GM12874 (cell line): Measurements from ENCODE around the gene PGPEP1.

Experiments
- TF ChIP-seq, protein P1 (sequence below): IDR thresholded peaks from 2 replicates; pipeline ENCODE4 v1.5.1; 2011; ENCODE audit warnings: low read depth, mild to moderate bottlenecking, control low read depth, low read length, moderate library complexity; ENCODE audit not compliant: insufficient read depth

The PGPEP1 gene

DNA sequence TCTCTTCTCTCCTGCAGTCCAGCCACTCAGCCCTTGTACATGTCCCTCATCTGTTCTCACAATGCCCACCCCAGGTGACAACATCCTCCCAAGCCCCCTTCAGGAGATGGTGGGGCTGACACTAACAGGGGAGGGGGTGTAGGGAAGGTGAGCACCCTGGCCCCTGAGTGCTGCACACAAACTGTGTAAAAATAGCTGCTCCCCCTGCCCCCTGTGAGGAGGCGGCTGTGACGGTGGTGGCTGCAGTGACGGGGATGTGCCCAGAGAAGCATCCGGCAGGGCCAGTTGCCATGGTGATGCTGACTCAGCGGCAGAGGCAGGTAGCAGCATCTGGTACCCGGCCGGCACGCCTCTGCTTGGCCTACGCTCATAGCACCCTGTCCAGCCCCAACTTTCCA is 45.9 kb upstream of the PGPEP1 start:
- TF ChIP-seq, protein P1, sequence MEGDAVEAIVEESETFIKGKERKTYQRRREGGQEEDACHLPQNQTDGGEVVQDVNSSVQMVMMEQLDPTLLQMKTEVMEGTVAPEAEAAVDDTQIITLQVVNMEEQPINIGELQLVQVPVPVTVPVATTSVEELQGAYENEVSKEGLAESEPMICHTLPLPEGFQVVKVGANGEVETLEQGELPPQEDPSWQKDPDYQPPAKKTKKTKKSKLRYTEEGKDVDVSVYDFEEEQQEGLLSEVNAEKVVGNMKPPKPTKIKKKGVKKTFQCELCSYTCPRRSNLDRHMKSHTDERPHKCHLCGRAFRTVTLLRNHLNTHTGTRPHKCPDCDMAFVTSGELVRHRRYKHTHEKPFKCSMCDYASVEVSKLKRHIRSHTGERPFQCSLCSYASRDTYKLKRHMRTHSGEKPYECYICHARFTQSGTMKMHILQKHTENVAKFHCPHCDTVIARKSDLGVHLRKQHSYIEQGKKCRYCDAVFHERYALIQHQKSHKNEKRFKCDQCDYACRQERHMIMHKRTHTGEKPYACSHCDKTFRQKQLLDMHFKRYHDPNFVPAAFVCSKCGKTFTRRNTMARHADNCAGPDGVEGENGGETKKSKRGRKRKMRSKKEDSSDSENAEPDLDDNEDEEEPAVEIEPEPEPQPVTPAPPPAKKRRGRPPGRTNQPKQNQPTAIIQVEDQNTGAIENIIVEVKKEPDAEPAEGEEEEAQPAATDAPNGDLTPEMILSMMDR, result no peak

DNA sequence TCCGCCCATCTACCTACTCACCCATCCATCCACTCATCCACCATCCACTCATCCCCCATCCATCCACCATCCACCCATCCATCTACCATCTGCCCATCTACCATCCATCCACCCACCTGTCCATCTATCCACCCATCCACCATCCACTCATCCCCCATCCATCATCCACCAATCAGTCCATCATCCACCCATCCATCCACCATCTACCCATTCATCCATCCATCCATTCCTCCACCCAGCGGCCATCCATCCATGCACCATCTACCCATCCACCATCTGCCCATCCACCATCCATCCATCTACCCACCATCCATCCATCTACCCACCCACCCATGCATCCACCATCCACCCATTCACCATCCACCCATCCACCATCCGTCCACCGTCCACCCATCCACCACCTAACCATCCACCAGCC is 45.4 kb upstream of the PGPEP1 start:
- TF ChIP-seq, protein P1, result no peak

DNA sequence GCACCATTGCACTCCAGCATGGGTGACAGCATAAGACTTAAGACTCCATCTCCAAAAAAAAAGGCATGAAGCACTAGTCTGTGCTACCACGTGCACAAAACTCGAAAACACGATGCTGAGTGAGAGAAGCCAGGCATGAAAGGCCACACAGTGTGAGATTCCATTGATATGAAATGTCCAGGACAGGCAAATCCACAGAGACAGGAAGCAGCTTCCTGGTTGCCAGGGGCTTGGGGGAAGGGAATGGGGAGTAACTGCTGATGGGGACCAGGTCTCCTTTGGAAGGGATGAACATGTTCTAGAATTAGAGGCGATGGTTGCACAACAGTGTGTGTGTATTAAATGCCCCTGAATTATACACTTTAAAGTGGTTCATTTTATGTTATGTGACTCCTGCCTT is 43.1 kb upstream of the PGPEP1 start:
- TF ChIP-seq, protein P1, result no peak

DNA sequence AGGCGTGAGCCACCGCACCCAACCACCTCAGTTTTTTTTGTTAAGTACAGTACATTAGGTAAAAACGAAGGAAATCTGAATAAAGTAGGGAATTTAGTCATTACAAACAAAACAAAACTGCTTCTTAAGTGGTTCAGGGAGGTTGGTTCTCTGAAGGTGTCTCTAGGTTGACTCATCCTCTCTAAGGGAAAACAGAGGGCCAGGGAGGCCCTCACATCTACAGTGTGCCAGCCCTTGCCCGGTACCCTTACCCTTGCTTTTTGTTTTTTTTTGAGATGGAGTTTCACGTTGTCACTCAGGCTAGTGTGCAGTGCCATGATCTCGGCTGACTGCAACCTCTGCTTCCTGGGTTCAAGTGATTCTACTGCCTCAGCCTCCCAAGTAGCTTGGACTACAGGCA is 41.8 kb upstream of the PGPEP1 start:
- TF ChIP-seq, protein P1, result no peak

DNA sequence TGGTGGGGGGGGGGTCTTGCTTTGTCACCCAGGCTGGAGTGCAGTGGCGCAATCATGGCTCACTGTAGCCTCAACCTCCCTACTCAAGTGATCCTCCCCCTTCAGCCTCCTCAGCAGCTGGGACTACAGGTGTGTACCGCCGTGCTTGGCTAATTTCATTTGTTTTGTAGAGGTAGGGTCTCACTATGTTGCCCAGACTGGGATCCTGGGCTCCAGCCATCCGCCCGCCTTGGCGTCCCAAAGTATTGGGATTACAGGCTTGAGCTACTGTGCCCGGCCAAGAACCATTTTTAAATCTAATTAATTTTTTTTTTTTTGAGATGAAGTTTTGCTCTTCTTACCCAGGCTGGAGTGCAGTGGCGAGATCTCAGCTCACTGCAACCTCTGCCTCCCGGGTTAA is 40.7 kb upstream of the PGPEP1 start:
- TF ChIP-seq, protein P1, result no peak

DNA sequence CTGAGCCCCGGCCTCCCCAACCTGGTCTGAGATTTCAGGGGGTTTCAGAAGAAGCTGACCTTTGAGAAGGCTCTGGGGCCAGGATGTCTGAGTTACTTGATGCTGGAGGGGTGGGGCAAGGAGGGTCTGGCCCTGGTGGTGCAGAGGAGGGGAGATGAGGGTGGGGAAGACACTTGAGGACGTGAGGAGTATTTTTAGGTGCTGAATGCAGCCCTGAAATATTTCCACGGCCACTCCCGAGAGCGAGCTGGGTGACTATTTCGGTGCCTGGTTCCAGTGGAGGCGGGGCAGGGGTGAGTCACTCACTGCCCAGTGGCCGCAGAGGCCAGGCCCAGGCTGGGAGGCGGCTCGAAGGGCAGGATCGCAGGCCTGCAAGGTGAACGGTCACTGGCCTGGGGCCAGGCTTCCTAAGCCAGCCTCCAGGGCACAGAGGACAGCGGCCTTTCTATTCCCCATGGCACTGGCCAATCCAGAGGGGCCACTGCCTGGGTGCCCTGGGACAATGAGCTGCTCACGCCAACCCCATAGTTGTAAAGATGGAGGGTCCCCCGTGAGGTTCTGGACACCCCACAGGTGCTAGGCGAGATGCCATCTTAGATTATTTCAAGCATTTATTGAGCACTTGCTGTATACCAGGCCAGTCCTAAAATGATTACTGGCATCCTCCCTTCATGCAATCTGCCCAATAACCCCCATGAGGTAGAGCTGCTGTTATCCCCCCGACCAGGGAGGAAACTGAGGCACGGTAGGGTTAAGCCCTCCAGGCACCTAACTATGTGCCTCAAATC is 39.3 kb upstream of the PGPEP1 start:
- TF ChIP-seq, protein P1, result no peak

DNA sequence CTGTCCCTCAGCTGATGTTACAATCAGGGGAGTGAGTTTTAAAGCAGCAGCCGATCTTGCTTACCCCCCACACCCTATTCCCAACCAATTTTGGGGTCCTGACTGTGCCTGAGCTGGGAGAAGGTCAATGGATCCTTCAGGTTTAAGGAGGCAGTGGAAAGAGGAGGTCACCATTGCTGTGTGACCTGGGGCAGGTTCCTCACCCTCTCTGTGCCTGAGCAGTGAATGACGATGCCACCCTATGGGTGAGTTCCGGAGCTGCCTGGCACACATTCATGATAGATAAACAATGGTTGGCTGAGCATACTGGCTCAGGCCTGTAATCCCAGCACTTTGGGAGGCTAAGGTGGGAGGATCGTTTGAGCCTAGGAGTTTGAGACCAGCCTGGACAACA is 38.7 kb upstream of the PGPEP1 start:
- TF ChIP-seq, protein P1, result no peak
